Transverse colon (tissue), 4 donors: Measurements from ENCODE around the gene PDE7B. TPM values are rescaled to one million over a fixed set of nuclear protein-coding genes. Genes with fewer than 3 reads are reported as not detected.

Experiments
- DNase-seq: peaks from one replicate; pipeline ENCODE4 v3.0.0-alpha.2; 2019
- H3K27ac ChIP-seq, 4 donors: fragments of 200-600 bp; sonication (generic); 2 replicates each; pipeline ENCODE4 v1.5.1; 2016 to 2018; ENCODE audit warnings: inconsistent platforms in 4 of 4
- H3K27me3 ChIP-seq: fragments of 200-600 bp; sonication (generic); 2 replicates; pipeline ENCODE4 v1.5.1; 2017; ENCODE audit warnings: inconsistent platforms
- H3K36me3 ChIP-seq, 4 donors: fragments of 200-600 bp; sonication (generic); 2 replicates each; pipeline ENCODE4 v1.5.1; 2017 to 2019; ENCODE audit warnings: inconsistent platforms in 4 of 4
- H3K4me1 ChIP-seq, 4 donors: fragments of 200-600 bp; sonication (generic); 2 replicates each; pipeline ENCODE4 v1.5.1; 2017 to 2020; ENCODE audit warnings: inconsistent platforms in 4 of 4
- H3K4me3 ChIP-seq, 4 donors: fragments of 200-600 bp; sonication (generic); 1 replicate in 1 of 4; 2 replicates in 3 of 4; pipeline versions ENCODE4 v1.5.1 to v1.6.1; 2017 to 2019; ENCODE audit warnings: inconsistent platforms in 4 of 4
- H3K9me3 ChIP-seq, 2 donors: fragments of 200-600 bp; sonication (generic); 2 replicates each; pipeline ENCODE4 v1.5.1; 2017 to 2019; ENCODE audit warnings: inconsistent platforms in 2 of 2
- CTCF ChIP-seq, 5 experiments: fragments of 200-600 bp in 3 of 5; fragments of 450-650 bp in 2 of 5; sonication (generic) in 3 of 5; IDR thresholded peaks; 1 replicate in 2 of 5; 2 replicates in 3 of 5; pipeline ENCODE4 v1.5.1; 2016 to 2017; ENCODE audit warnings: antibody characterized with exemption in 5 of 5, inconsistent platforms in 3 of 5, mild to moderate bottlenecking in 2 of 5, moderate library complexity in 1 of 5
- EP300 ChIP-seq: sonication (generic); formaldehyde crosslinking; IDR thresholded peaks from one replicate; pipeline ENCODE4 v1.6.1; 2017; ENCODE audit warnings: antibody characterized with exemption, low read depth
- POLR2A ChIP-seq: fragments of 450-650 bp; IDR thresholded peaks from one replicate; pipeline ENCODE4 v1.6.1; 2016; ENCODE audit warnings: antibody characterized with exemption, mild to moderate bottlenecking, moderate library complexity
- POLR2AphosphoS5 ChIP-seq, 3 donors: sonication (generic); formaldehyde crosslinking; IDR thresholded peaks; one replicate each; pipeline ENCODE4 v1.6.1; 2016; ENCODE audit warnings: antibody characterized with exemption in 3 of 3
- WGBS, 2 donors: methylation state at CpG; one replicate each; pipeline ENCODE4 v1.1.5; 2018; ENCODE audit warnings: low coverage in 1 of 2; 5-methylcytosine and 5-hydroxymethylcytosine counted together
- in situ Hi-C, 4 donors: fragments of 200-750 bp; cut with MboI; loops; one replicate each; pipeline versions ENCODE4 v1.15.0 to v1.15.1; 2017; ENCODE audit warnings: low sequenced_read_pairs in 3 of 4, low pct_ligation_motif_present in 1 of 4, low pct_unique_long_range_greater_than_20kb in 1 of 4
- intact Hi-C: fragments of 100-400 bp; cut with DNase I; formaldehyde crosslinking; loops from one replicate; pipeline ENCODE4 v1.15.1; 2023; ENCODE audit warnings: low total_unique reads
- total RNA-seq, 4 donors: library from RNA; depleted of rRNA; stranded (reverse); fragments of >200 nt; gene quantifications; one replicate each; pipeline ENCODE4 v1.1.0, GENCODE V29; 2016

Gene PDE7B
- total RNA-seq, 4 donors from 2014 or later = 0.40 to 2.2 (median 1.4) TPM

- WGBS, 2 donors = 81 to 82% methylated on average over 5 to 8 of the region's 8 CpGs
- Histone ChIP-seq H3K36me3 (no peaks in the 10 kb centered on the region), H3K4me1 (no peaks in the 10 kb centered on the region), H3K27me3 (no peaks in the 10 kb centered on the region), H3K9me3 (no peaks in the 10 kb centered on the region), H3K27ac (no peak overlapping the region), H3K4me3 (no peak overlapping the region)
- TF ChIP-seq CTCF (IDR thresholded peaks at IDR 0.05) (no peak), EP300 (no peak), POLR2A (no peak), POLR2AphosphoS5 (IDR thresholded peaks at IDR 0.05) (no peak)
- DNase-seq = no peak
- intact Hi-C loops = no loop called here
- in situ Hi-C loops = no loop called here
Measured at GRCh38 chr6:135811644-135812526, 39.6 kb upstream of the PDE7B start.

DNA sequence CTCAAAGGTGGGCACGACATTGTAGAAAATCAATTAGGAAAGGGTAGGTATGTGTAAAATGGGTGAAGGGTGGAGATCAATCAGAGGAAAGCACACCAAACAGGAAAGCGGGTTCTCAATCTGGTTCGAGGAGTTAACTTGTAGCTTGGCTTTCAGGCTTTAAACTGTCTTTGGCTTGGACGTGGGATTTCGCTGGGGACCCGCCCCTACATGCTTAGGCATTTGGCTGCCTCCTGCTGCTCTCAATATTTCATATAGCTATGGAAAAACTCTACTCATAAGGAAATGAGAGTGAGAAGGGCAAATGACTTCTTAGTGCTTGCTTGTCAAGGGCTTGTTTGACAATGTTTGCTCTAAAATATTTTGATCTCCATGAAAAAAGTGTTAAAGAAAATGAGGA is 38.1 kb upstream of the PDE7B start:
- in situ Hi-C loops (no loop called here), intact Hi-C loops (no loop called here)
- 71 to 81% methylated on average over 3 to 6 of the region's 6 CpGs for whole genome bisulfite sequencing, 2 donors
- H3K4me3 ChIP-seq = no peak overlapping the region
- TF ChIP-seq POLR2AphosphoS5 (IDR thresholded peaks at IDR 0.05) (no peak), POLR2A (no peak), CTCF (IDR thresholded peaks at IDR 0.05) (no peak), EP300 (no peak)
- DNase-seq = no peak
- no peaks in the 10 kb centered on the region for H3K36me3 ChIP-seq
- H3K27ac ChIP-seq = no peak overlapping the region
- H3K9me3 ChIP-seq = no peaks in the 10 kb centered on the region
- no peaks in the 10 kb centered on the region for H3K4me1 ChIP-seq
- H3K27me3 ChIP-seq = no peaks in the 10 kb centered on the region

DNA sequence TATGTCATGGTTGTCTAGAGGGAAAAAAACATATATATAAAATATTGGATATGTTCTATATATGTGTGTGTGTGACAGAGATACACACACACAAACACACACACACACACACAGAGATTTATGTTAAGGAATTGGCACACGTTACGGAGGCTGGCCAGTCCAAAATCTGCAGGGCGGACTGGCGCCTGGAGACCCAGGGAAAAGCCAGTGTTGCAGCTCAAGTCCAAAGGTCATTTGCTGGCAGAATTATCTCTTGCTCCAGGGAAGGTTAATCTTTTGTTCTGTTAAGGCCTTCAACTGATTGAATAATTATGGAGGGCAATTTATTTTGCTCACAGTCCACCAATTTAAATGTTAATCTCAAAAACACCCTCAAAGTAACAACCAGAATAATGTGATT is 37.5 kb upstream of the PDE7B start:
- intact Hi-C loops (no loop called here), in situ Hi-C loops (no loop called here)
- no peaks in the 10 kb centered on the region for H3K9me3 ChIP-seq
- 75 to 80% methylated on average over 4 of the region's 4 CpGs for WGBS, 2 donors
- H3K4me1 ChIP-seq = no peaks in the 10 kb centered on the region
- no peak overlapping the region for H3K4me3 ChIP-seq
- TF ChIP-seq CTCF (IDR thresholded peaks at IDR 0.05) = no peak
- TF ChIP-seq POLR2AphosphoS5 (IDR thresholded peaks at IDR 0.05) = no peak
- no peak for TF ChIP-seq EP300
- no peaks in the 10 kb centered on the region for H3K36me3 ChIP-seq
- H3K27me3 ChIP-seq = no peaks in the 10 kb centered on the region
- DNase-seq = no peak
- no peak overlapping the region for H3K27ac ChIP-seq

DNA sequence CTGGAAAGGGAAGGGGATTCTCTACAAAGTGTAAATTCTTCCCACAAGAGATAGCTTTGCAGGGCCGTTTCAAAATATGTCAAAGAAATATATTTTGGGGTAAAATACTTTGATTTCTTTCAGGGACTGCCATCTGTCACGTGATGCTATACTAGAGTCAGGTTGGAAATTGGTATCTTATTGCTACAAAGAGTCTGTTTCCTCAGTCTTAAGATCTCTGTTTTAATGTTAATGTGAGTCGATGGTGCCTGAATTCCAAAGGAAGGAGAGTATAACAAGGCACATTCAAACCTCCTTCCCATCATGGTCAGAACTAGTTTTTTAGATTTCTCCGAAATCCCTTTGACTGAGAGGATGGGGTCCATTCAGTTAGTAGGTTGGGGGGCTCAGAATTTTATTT is 36.3 kb upstream of the PDE7B start:
- Histone ChIP-seq H3K27ac (no peak overlapping the region), H3K4me1 (no peaks in the 10 kb centered on the region), H3K27me3 (no peaks in the 10 kb centered on the region), H3K9me3 (no peaks in the 10 kb centered on the region), H3K36me3 (no peaks in the 10 kb centered on the region), H3K4me3 (no peak overlapping the region)
- intact Hi-C loops = no loop called here
- DNase-seq = no peak
- in situ Hi-C loops = no loop called here
- 74 to 100% methylated on average over 2 to 4 of the region's 4 CpGs for WGBS, 2 donors
- TF ChIP-seq POLR2A (no peak), CTCF (IDR thresholded peaks at IDR 0.05) (no peak), POLR2AphosphoS5 (IDR thresholded peaks at IDR 0.05) (no peak), EP300 (no peak)
